Germinal center (tissue), 1 donor: ENCODE measurements around the gene COG4.

Experiments used
- DNase-seq: peaks from one replicate; pipeline ENCODE4 v3.0.0; 2012; ENCODE audit warnings: mixed read lengths, low spot score

COG4 gene

DNA sequence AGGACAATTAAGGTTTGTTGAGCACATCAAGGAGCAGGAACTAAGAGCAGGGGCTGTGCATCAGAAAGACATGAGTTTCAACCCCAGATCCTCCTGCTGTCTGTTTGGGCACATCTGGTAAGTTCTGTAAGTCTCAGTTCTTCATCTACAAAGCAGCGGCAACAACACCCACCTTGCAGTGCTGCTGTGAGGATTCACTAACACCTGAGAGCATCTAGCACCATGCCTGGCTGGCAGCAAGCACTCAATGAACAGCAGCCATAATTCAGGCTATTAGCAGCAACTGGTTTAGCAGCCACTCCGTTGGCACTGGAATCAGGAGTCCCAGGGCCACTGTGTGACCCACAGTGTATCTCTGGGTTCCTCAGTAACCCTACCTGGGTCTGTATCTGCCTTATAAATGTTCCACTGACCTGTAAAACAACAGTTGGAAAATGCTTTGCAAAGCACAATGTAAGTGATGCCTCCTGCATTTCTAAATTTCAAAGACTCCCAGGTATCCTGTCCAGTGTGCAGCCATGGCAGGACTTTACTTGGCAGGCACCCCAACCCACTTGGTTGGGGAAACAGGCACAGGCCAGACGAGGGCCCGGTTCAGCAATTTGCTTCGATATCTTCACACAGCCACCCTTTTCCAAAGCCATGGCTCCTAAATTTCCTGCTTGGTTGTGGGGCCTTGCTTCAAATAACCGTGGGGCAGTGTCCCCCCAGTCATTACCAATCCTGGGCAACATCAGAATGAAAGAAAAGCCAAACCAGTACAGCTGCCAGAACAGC is 88.7 kb downstream of the COG4 start:
- DNase-seq, result no peak

DNA sequence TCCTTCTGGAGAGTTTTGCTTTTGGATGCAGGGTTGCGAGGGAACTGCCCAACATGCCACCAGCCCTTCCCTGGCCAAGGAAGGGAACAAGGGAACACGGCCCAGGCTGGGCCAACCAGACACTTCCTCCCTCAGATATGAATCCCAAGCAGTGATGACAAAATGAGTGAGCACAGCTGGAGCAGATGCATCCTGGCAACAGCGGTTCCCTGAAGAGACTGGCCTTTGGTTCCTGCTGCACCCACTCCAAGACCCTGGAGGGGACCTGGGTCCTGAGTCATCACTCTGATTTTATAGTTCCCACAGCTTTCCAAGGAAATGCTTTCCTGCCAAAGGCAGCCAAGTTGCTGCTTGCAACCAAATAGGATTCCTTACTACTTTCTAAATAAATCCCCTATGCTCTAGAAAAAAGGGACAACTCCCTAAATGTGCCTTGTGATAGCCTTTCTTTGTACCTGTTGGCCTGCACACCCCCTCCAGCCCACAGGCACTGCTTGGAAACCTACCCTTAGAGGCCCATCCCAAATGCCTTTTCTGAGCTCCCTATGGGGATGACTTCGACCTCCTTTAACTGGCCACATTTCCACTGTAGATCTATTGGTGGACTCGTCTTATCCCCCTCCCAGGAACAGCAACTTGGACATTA is 89.8 kb downstream of the COG4 start:
- DNase-seq, result no peak

DNA sequence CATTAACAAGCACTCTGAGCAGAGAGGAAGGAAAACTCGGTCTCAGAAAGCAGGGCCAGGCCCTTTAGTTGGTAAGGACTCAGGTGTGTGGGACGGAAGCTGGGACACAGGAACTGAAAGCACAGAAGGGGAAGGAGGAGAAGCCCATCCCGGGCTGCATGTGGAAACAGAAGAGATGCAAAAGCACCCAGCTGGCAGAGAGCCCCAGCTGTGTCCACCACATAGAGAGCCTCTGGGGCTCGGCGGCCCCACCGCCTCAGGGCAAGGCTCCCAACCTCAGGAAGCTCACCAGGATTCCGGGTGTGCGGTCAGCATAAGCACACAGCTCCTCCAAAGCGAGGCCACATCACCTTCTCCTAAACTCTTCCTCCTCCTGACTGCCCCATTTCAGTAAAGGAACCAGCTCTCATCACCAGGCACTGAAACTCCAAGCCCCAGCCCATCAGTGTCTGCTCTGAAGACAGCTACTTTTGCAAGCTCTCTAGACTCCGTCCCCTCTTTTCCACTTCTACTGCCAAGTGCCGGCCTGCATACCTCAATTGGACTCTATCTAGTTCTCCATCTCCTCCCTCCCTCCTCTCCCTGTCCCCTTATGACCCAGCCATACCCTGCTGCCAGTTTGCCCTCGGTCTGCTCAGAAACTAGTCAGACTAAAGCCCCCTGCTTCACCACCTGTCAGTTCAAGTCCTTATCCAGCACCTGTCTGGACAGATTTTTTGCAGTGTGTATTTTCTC is 90.5 kb downstream of the COG4 start:
- peak; percentile 67 for DNase-seq

- no peak for DNase-seq
Measured at GRCh38 chr16:70432356-70432722, 91.0 kb downstream of the COG4 start.

GRCh38 chr16:70430667-70431536 is 92.5 kb downstream of the COG4 start:
- peak; percentile 87 for DNase-seq
